ENCODE results near the gene IL4R. TPM values are rescaled to one million over a fixed set of nuclear protein-coding genes. Genes with fewer than 3 reads are reported as not detected.

Gene IL4R
- total and polyA plus RNA-seq, 2 of the 13 experiments (the other 11 are each of a cell fraction or from before 2014, with no cell fraction given), result 15.9 to 49.6 TPM

- TF ChIP-seq, protein P1, sequence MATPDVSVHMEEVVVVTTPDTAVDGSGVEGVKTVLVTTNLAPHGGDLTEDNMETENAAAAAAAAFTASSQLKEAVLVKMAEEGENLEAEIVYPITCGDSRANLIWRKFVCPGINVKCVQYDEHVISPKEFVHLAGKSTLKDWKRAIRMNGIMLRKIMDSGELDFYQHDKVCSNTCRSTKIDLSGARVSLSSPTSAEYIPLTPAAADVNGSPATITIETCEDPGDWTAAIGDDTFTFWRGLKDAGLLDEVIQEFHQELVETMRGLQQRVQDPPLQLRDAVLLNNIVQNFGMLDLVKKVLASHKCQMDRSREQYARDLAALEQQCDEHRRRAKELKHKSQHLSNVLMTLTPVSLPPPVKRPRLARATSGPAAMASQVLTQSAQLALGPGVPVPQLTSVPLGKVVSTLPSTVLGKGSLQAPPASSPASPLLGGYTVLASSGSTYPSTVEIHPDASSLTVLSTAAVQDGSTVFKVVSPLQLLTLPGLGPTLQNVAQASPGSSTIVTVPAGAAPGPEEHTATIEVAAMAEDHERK (CRISPR knock-in tag; IDR thresholded peaks at IDR 0.05; ENCODE audit: low read depth), result no peak
- TF ChIP-seq STAT6 (CRISPR knock-in tag; IDR thresholded peaks at IDR 0.05; ENCODE audit: borderline replicate concordance), result no peak
- TF ChIP-seq, protein P2, sequence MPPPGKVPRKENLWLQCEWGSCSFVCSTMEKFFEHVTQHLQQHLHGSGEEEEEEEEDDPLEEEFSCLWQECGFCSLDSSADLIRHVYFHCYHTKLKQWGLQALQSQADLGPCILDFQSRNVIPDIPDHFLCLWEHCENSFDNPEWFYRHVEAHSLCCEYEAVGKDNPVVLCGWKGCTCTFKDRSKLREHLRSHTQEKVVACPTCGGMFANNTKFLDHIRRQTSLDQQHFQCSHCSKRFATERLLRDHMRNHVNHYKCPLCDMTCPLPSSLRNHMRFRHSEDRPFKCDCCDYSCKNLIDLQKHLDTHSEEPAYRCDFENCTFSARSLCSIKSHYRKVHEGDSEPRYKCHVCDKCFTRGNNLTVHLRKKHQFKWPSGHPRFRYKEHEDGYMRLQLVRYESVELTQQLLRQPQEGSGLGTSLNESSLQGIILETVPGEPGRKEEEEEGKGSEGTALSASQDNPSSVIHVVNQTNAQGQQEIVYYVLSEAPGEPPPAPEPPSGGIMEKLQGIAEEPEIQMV (CRISPR knock-in tag; IDR thresholded peaks at IDR 0.05; ENCODE audit: low read depth), result 0 out of 2 replicates have a peak, but pooled peaks have one; percentile 53
- no peak for TF ChIP-seq ZNF432 (CRISPR knock-in tag; IDR thresholded peaks at IDR 0.05; ENCODE audit: borderline replicate concordance)
- no peak for TF ChIP-seq KDM5A (IDR thresholded peaks at IDR 0.05; ENCODE audit: borderline replicate concordance, low read length)
- no peak for TF ChIP-seq FOXK2 (IDR thresholded peaks at IDR 0.05)
- peak; percentile 27; the same call in 1 of the 2 replicates for TF ChIP-seq ZNF615 (CRISPR knock-in tag; IDR thresholded peaks at IDR 0.05; ENCODE audit: borderline replicate concordance)
- no peak for TF ChIP-seq ZNF766 (CRISPR knock-in tag; IDR thresholded peaks at IDR 0.05; ENCODE audit: borderline replicate concordance)
- TF ChIP-seq FOXP1 (IDR thresholded peaks at IDR 0.05), result no peak
- peak; percentile 87 for TF ChIP-seq FOXP1 (CRISPR knock-in tag; IDR thresholded peaks at IDR 0.05)
- no peak for TF ChIP-seq ATF5 (CRISPR knock-in tag; IDR thresholded peaks at IDR 0.05; ENCODE audit: low read depth)
- peak in 1 of 2 experiments; percentile 78; a peak in 2 of 4 replicates for TF ChIP-seq KLF16 (CRISPR knock-in tag; IDR thresholded peaks at IDR 0.05)
- peak; percentile 83 for TF ChIP-seq ZGPAT (CRISPR knock-in tag; IDR thresholded peaks at IDR 0.05)
- peak; percentile 68; the same call in 1 of the 2 replicates for TF ChIP-seq IKZF5 (CRISPR knock-in tag; IDR thresholded peaks at IDR 0.05)
- TF ChIP-seq NFATC3 (CRISPR knock-in tag; IDR thresholded peaks at IDR 0.05), result no peak
- TF ChIP-seq ZBTB8A (CRISPR knock-in tag; IDR thresholded peaks at IDR 0.05; ENCODE audit: borderline replicate concordance, low read depth), result no peak
- TF ChIP-seq, protein P3, sequence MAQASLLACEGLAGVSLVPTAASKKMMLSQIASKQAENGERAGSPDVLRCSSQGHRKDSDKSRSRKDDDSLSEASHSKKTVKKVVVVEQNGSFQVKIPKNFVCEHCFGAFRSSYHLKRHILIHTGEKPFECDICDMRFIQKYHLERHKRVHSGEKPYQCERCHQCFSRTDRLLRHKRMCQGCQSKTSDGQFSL (CRISPR knock-in tag; IDR thresholded peaks at IDR 0.05), result no peak; the same call in 1 of the 2 replicates
- no peak for TF ChIP-seq ZNF224 (CRISPR knock-in tag; IDR thresholded peaks at IDR 0.05)
- no peak for TF ChIP-seq ZNF720 (CRISPR knock-in tag; IDR thresholded peaks at IDR 0.05)
Measured at GRCh38 chr16:27364493-27365141, 50.8 kb downstream of the IL4R start (continued).

Data from HepG2 (cell line).